Measurements from ENCODE around the gene LIG3. TPM values are rescaled to one million over a fixed set of nuclear protein-coding genes. Genes with fewer than 3 reads are reported as not detected.
A peak's percentile ranks its signal among the peaks of the same experiment; 100 is the strongest.
"Not testable (repeated sequence)": the region's sequence is repeated elsewhere in the genome, so short reads cannot be mapped to it uniquely, and the experiment has no call there.

Gene LIG3
- total RNA-seq = 10 to 100 TPM; 16.9 to 25.4 (median 21.5) TPM

DNA sequence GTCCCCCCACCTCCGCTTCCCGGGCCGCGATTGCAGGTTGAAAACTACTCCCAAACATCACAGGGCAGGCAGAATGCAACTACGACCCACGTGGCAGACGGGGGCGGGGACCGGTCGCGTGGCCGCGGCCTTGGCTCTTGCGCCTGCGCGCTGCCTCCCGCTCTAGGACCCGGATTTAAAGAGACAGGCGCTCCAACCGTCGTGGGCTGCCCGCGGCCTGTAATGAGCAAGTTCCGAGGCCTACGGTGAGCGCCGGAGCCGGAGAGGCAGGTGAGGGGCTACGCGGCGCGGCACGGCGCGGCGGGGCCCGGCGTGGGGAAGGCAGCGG, at the start of gene LIG3:
Gene LIG3 (plus strand): TSS at position 160 of the 328 bp plus-strand sequence. CDS start 2,494 bp downstream, outside the sequence.
- ATAC-seq (peak; percentile 90 to 96), DNase-seq (peak; percentile 93 to 94)
- H3K27ac ChIP-seq = peak within 1 kb of the TSS; percentile 92 to 98 (median 96)
- intact Hi-C loops (cut with DNase I; ENCODE audit: low total_unique reads) = loop anchor here (1.0 to 10.0 kb wide), 6 partner anchors 19 to 264 kb away; partner anchors contain the start of genes CCT6B, RFFL, SLFN5 and UNC45B
- H3K27me3 ChIP-seq = no peaks in the 10 kb centered on the region
- H3K36me3 ChIP-seq = peaks cover 0 to 7% of the 10 kb centered on the region in 2 donors
- peaks cover 16 to 30% of the 10 kb centered on the region in 2 donors for H3K4me1 ChIP-seq
- in situ Hi-C loops (cut with MboI; ENCODE audit: low sequenced_read_pairs in 4 of 4) = loop anchor here in 3 of 4 donors (25.0 kb wide), 2 partner anchors 107 to 582 kb away; partner anchors contain the start of gene SLFN14 (in 2 of the 3)
- TF ChIP-seq, protein P1, sequence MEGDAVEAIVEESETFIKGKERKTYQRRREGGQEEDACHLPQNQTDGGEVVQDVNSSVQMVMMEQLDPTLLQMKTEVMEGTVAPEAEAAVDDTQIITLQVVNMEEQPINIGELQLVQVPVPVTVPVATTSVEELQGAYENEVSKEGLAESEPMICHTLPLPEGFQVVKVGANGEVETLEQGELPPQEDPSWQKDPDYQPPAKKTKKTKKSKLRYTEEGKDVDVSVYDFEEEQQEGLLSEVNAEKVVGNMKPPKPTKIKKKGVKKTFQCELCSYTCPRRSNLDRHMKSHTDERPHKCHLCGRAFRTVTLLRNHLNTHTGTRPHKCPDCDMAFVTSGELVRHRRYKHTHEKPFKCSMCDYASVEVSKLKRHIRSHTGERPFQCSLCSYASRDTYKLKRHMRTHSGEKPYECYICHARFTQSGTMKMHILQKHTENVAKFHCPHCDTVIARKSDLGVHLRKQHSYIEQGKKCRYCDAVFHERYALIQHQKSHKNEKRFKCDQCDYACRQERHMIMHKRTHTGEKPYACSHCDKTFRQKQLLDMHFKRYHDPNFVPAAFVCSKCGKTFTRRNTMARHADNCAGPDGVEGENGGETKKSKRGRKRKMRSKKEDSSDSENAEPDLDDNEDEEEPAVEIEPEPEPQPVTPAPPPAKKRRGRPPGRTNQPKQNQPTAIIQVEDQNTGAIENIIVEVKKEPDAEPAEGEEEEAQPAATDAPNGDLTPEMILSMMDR (IDR thresholded peaks at IDR 0.05 in 4 of 5, conservative IDR thresholded peaks at IDR 0.05 in 1 of 5) = no peak
- TF ChIP-seq POLR2A (IDR thresholded peaks at IDR 0.05) = peak; percentile 92 to 94
- H3K9me3 ChIP-seq = no peaks in the 10 kb centered on the region
- peak within 1 kb of the TSS; percentile 81 to 99 (median 86) for H3K4me3 ChIP-seq

DNA sequence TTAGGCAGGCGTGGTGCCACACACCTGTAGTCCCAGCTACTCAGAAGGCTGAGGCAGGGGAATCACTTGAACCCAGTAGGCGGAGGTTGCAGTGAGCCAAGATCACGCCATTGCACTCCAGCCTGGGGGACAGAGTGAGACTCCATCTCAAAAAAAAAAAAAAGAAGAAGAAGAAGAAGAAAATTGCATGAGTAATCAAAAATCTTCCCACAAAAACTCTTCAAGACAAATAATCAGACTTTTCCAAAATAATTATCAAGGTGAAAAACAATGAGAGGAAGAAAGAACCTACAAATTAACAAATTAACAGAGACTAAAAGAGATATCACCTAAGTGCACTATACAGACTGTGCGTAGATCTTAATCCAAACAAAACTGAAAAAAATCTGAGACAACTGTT, 29.5 kb upstream of the LIG3 start:
- ATAC-seq; H3K4me1 ChIP-seq; H3K27ac ChIP-seq; H3K4me3 ChIP-seq; DNase-seq; intact Hi-C loops (cut with DNase I; ENCODE audit: low total_unique reads); H3K9me3 ChIP-seq; H3K36me3 ChIP-seq; H3K27me3 ChIP-seq: not testable (repeated sequence)
- in situ Hi-C loops (cut with MboI; ENCODE audit: low sequenced_read_pairs in 4 of 4) = loop anchor here in 1 of 4 donors (25.0 kb wide), 1 partner anchor 413 kb away; no protein-coding TSS in a partner anchor

DNA sequence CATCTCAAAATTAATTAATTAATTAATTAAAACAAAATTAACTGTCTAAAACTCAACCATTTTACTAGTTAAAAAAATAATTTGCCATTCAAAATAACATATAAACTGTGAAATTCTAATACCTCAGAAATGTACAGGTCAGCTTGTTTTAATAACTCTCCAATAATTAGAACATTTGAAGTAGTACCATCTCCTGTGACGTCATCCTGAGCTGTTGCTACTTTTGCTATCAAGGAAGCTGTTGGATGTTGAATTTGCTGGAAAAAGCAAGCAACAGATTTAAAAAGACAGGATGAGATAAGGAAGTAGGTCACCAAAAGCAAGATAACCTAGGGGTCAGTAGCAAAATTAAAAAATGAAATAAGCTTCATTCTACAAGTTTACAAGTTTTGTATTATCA, 21.9 kb upstream of the LIG3 start:
- intact Hi-C loops (cut with DNase I; ENCODE audit: low total_unique reads) (no loop called here), in situ Hi-C loops (cut with MboI; ENCODE audit: low sequenced_read_pairs in 4 of 4) (loop anchor here in 1 of 4 donors (25.0 kb wide), 1 partner anchor 421 kb away; no protein-coding TSS in a partner anchor)
- H3K27ac ChIP-seq = no peak overlapping the region
- peaks cover 21 to 26% of the 10 kb centered on the region in 2 donors for H3K4me1 ChIP-seq
- ATAC-seq (no peak), DNase-seq (no peak)
- H3K36me3 ChIP-seq = peaks cover 0 to 10% of the 10 kb centered on the region in 2 donors
- no peak overlapping the region for H3K4me3 ChIP-seq
- no peaks in the 10 kb centered on the region for H3K9me3 ChIP-seq
- H3K27me3 ChIP-seq = no peaks in the 10 kb centered on the region
- TF ChIP-seq, protein P1 (IDR thresholded peaks at IDR 0.05 in 4 of 5, conservative IDR thresholded peaks at IDR 0.05 in 1 of 5) = no peak
- no peak for TF ChIP-seq POLR2A (IDR thresholded peaks at IDR 0.05)

DNA sequence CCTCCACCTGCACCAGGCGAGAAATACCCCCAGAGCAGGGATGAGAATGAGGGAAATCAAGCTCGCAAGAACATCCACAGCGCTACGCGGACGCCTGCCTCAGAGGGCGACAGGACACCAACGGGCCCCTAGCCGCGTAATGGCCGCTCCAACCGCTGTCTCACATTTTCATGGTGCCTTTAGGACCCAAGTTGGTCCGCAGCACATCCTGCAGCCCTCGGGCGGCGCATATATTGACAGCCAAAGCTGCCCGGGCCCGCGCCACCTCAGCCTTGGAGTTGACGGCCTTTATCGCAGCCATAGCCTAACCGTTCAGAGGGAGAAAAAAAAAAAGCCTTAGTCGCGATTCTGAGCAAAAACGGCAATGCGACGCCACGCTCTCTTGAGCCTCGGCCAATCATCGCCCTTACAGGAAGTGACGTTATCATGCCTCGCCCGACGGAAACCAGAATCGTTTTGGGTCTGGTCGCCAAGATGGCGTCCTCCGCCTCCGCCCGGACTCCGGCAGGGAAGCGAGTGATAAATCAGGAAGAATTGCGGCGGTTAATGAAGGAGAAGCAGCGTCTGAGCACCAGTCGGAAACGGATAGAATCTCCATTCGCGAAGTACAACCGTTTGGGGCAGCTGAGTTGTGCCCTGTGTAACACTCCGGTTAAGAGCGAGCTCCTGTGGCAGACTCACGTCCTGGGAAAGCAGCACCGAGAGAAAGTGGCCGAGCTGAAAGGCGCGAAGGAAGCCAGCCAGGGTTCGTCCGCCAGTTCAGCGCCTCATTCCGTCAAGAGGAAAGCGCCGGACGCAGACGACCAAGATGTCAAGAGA, 19.0 kb upstream of the LIG3 start, which contains the start of the genes CCT6B and ZNF830:
Gene CCT6B (minus strand): TSS at position 368 of the 819 bp plus-strand sequence. CDS start 67 bp downstream, at position 301.
Gene ZNF830 (plus strand): TSS at position 448 of the 819 bp plus-strand sequence. CDS start 27 bp downstream, at position 475.
- H3K4me1 ChIP-seq = peaks cover 23 to 26% of the 10 kb centered on the region in 2 donors
- no peaks in the 10 kb centered on the region for H3K27me3 ChIP-seq
- DNase-seq (peak; percentile 86 to 89), ATAC-seq (peak; percentile 99 to 100)
- H3K9me3 ChIP-seq = no peaks in the 10 kb centered on the region
- peaks cover 0 to 39% of the 10 kb centered on the region in 2 donors for H3K36me3 ChIP-seq
- intact Hi-C loops (cut with DNase I; ENCODE audit: low total_unique reads) = loop anchor here (1.0 to 10.0 kb wide), 5 partner anchors 19 to 613 kb away; partner anchors contain the start of genes LIG3, PEX12, RAD51D and RFFL
- H3K27ac ChIP-seq = peak within 1 kb of the TSS; percentile 90 to 98 (median 93)
- in situ Hi-C loops (cut with MboI; ENCODE audit: low sequenced_read_pairs in 4 of 4) = loop anchor here in 2 of 4 donors (10.0 to 25.0 kb wide), 2 partner anchors 123 to 424 kb away; no protein-coding TSS in a partner anchor
- peak within 1 kb of the TSS; percentile 77 to 97 (median 92) for H3K4me3 ChIP-seq
- peak; percentile 51 to 60 for TF ChIP-seq POLR2A (IDR thresholded peaks at IDR 0.05)
- TF ChIP-seq, protein P1 (IDR thresholded peaks at IDR 0.05 in 4 of 5, conservative IDR thresholded peaks at IDR 0.05 in 1 of 5) = no peak

DNA sequence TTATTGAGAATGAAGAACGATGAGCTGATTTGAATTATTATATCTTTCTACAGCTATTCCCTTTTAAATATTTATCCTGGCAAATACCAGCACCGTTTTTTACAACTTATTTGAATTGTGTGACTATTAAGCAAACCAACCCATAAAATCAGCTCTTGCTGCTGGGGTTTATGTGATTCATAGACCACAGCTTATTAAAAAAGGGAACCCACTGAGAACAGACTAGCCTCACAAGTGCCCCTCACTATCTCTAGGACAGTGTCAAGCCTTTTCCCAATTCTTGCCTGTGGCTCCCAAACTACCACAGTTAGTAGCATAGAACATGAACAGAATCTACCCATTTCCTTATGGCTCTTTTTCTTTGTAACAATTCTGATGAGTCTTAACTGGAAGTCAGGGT, 6.1 kb upstream of the LIG3 start:
- intact Hi-C loops (cut with DNase I; ENCODE audit: low total_unique reads) = no loop called here
- ATAC-seq (no peak), DNase-seq (no peak)
- H3K36me3 ChIP-seq = peaks cover 0 to 6% of the 10 kb centered on the region in 2 donors
- H3K9me3 ChIP-seq = no peaks in the 10 kb centered on the region
- H3K27me3 ChIP-seq = no peaks in the 10 kb centered on the region
- no peak for TF ChIP-seq POLR2A (IDR thresholded peaks at IDR 0.05)
- TF ChIP-seq, protein P1 (IDR thresholded peaks at IDR 0.05 in 4 of 5, conservative IDR thresholded peaks at IDR 0.05 in 1 of 5) = no peak
- H3K4me3 ChIP-seq = no peak overlapping the region
- H3K27ac ChIP-seq = no peak overlapping the region
- peaks cover 0 to under 1% of the 10 kb centered on the region in 2 donors for H3K4me1 ChIP-seq
- in situ Hi-C loops (cut with MboI; ENCODE audit: low sequenced_read_pairs in 4 of 4) = loop anchor here in 1 of 4 donors (25.0 kb wide), 1 partner anchor 437 kb away; no protein-coding TSS in a partner anchor

Data from gastrocnemius medialis (tissue), 4 donors.